Endothelial cell of umbilical vein (primary cell): ENCODE data around the gene GABBR2. TPM values are rescaled to one million over a fixed set of nuclear protein-coding genes. Genes with fewer than 3 reads are reported as not detected.

Source experiments
- BruUV-seq: library from RNA; stranded (reverse); fragments of 400-500 nt; replicated peaks from 2 replicates; lab custom pipeline; 2021; lab: Mats Ljungman, UMichigan
- CTCF ChIA-PET: fragments of 300-600, 350-600 bp; sonication (Branson Sonifier 250); formaldehyde crosslinking; loops from one replicate; lab custom pipeline; 2021; ENCODE audit warnings: antibody characterized with exemption, inconsistent platforms; lab: Charles Lee
- POLR2A ChIA-PET: fragments of 300-600, 350-600 bp; sonication (Branson Sonifier 250); formaldehyde crosslinking; loops from one replicate; lab custom pipeline; 2021; ENCODE audit warnings: antibody characterized with exemption, inconsistent platforms; lab: Charles Lee
- DNase-seq: peaks from one replicate; pipeline ENCODE4 v3.0.0-alpha.2; 2011; ENCODE audit warnings: low read depth, low spot score
- FAIRE-seq: peaks from 2 replicates; lab custom pipeline; 2011; peaks lifted over from hg19 to GRCh38; lab: Jason Lieb, UNC
- H2AFZ ChIP-seq: 2 replicates; pipeline ENCODE4 v1.6.0; 2012; ENCODE audit warnings: low read depth, low read length, control low read depth, inconsistent platforms
- H3K27ac ChIP-seq: 2 replicates; pipeline ENCODE4 v1.5.1; 2011; ENCODE audit warnings: low read depth, mild to moderate bottlenecking, control low read depth, low read length, moderate library complexity; ENCODE audit not compliant: insufficient read depth
- H3K27me3 ChIP-seq, 2 experiments: 2 replicates each; pipeline versions ENCODE4 v1.6.0 to v1.6.1; 2011; ENCODE audit warnings: low read length in 2 of 2, mixed read lengths in 1 of 2; ENCODE audit not compliant: control insufficient read depth in 2 of 2, insufficient read depth in 2 of 2
- H3K36me3 ChIP-seq, 2 experiments: 2 replicates in 1 of 2; 3 replicates in 1 of 2; pipeline ENCODE4 v1.5.1; 2011; ENCODE audit warnings: low read length in 2 of 2, mild to moderate bottlenecking in 1 of 2, moderate library complexity in 1 of 2; ENCODE audit not compliant: control insufficient read depth in 2 of 2, insufficient read depth in 2 of 2; ENCODE audit errors: extremely low read depth in 1 of 2
- H3K4me1 ChIP-seq: 3 replicates; pipeline ENCODE4 v1.5.1; 2011; ENCODE audit warnings: mild to moderate bottlenecking, low read length; ENCODE audit not compliant: control insufficient read depth, insufficient read depth; ENCODE audit errors: extremely low read depth
- H3K4me2 ChIP-seq: 2 replicates; pipeline ENCODE4 v1.6.1; 2011; ENCODE audit warnings: low read length, control low read depth, mixed read lengths; ENCODE audit not compliant: insufficient read depth
- H3K4me3 ChIP-seq, 3 experiments: fragments of 200-600 bp in 1 of 3; sonication (generic), shearing (Covaris generic) in 1 of 3; replicated peaks in 1 of 3; 2 replicates each; pipeline ENCODE4 v1.5.1; 2011 to 2016; ENCODE audit warnings: control low read depth in 3 of 3, low read length in 3 of 3, mild to moderate bottlenecking in 2 of 3, inconsistent platforms in 1 of 3, low read depth in 1 of 3, moderate library complexity in 1 of 3; ENCODE audit not compliant: insufficient read depth in 1 of 3
- H3K79me2 ChIP-seq: 2 replicates; pipeline ENCODE4 v1.6.0; 2012; ENCODE audit warnings: low read length, inconsistent platforms; ENCODE audit not compliant: control insufficient read depth, insufficient read depth
- H3K9ac ChIP-seq: replicated peaks from 2 replicates; pipeline ENCODE3; 2011; ENCODE audit warnings: low read length, control low read depth; ENCODE audit not compliant: insufficient read depth; ENCODE audit errors: extremely low read depth
- H3K9me1 ChIP-seq: replicated peaks from 3 replicates; pipeline ENCODE4 v1.6.0; 2011; ENCODE audit warnings: mild to moderate bottlenecking, low read length; ENCODE audit not compliant: control insufficient read depth, insufficient read depth; ENCODE audit errors: extremely low read depth
- H3K9me3 ChIP-seq: replicated peaks from 2 replicates; pipeline ENCODE4 v1.5.1; 2012; ENCODE audit warnings: low read length, inconsistent platforms; ENCODE audit not compliant: control insufficient read depth, insufficient read depth
- H4K20me1 ChIP-seq: replicated peaks from 2 replicates; pipeline ENCODE3; 2011; ENCODE audit warnings: mild to moderate bottlenecking, low read length; ENCODE audit not compliant: control insufficient read depth, insufficient read depth; ENCODE audit errors: extremely low read depth
- CTCF ChIP-seq, 2 donors: IDR thresholded peaks; 1 replicate in 1 of 2; 2 replicates in 1 of 2; pipeline ENCODE4 v1.5.1; 2011; ENCODE audit warnings: low read length in 2 of 2, mild to moderate bottlenecking in 2 of 2, moderate library complexity in 2 of 2, control low read depth in 1 of 2, inconsistent platforms in 1 of 2, low read depth in 1 of 2; ENCODE audit not compliant: insufficient read depth in 1 of 2; ENCODE audit errors: extremely low read depth in 1 of 2
- EZH2 ChIP-seq: IDR thresholded peaks from 2 replicates; pipeline ENCODE4 v1.6.1; 2012; ENCODE audit warnings: borderline replicate concordance, low read depth, mild to moderate bottlenecking, moderate library complexity, low read length, inconsistent platforms; ENCODE audit not compliant: severe bottlenecking
- FOS ChIP-seq: IDR thresholded peaks from 2 replicates; pipeline ENCODE4 v1.6.1; 2011; ENCODE audit warnings: mild to moderate bottlenecking, low read length, moderate library complexity, borderline replicate concordance; ENCODE audit not compliant: insufficient read depth
- GATA2 ChIP-seq: IDR thresholded peaks from 2 replicates; pipeline ENCODE4 v1.7.0; 2011; ENCODE audit warnings: low read depth, mild to moderate bottlenecking, moderate library complexity, mixed read lengths, low read length; ENCODE audit not compliant: insufficient read length, insufficient read depth
- JUN ChIP-seq: IDR thresholded peaks from 2 replicates; pipeline ENCODE4 v1.6.1; 2011; ENCODE audit warnings: borderline replicate concordance, low read depth; ENCODE audit not compliant: insufficient read length, insufficient read depth
- MAX ChIP-seq: IDR thresholded peaks from 2 replicates; pipeline ENCODE4 v1.6.1; 2011; ENCODE audit not compliant: insufficient read depth, insufficient read length
- MYC ChIP-seq: IDR thresholded peaks from one replicate; pipeline ENCODE4 v1.6.1; 2011; ENCODE audit warnings: mild to moderate bottlenecking, low read depth, low read length
- POLR2A ChIP-seq: IDR thresholded peaks from 2 replicates; pipeline ENCODE4 v1.6.1; 2012; ENCODE audit warnings: low read depth, mild to moderate bottlenecking, control low read depth, low read length
- POLR2AphosphoS5 ChIP-seq: IDR thresholded peaks from 2 replicates; pipeline ENCODE4 v1.6.1; 2012; ENCODE audit warnings: low read depth, mild to moderate bottlenecking, control low read depth, low read length, moderate library complexity; ENCODE audit not compliant: insufficient read depth
- dilution Hi-C: fragments of 300-500 bp; cut with MboI; formaldehyde crosslinking; loops from one replicate; pipeline ENCODE4 v1.15.0; 2019; ENCODE audit warnings: low sequenced_read_pairs; ENCODE audit not compliant: extremely low pct_ligation_motif_present
- intact Hi-C: fragments of 100-400 bp; cut with micrococcal nuclease; formaldehyde crosslinking; loops from one replicate; pipeline ENCODE4 v1.10.0; 2022
- polyA plus RNA-seq, 4 experiments: library from polyadenylated mRNA; depleted of rRNA in 3 of 4; stranded (reverse) in 3 of 4; unstranded in 1 of 4; fragments of >200 nt; gene quantifications; 2 replicates each; pipeline versions ENCODE4 v1.2.1 to v1.2.3, GENCODE V29; 2011 to 2012; ENCODE audit warnings: missing spikeins in 1 of 4
- total RNA-seq: library from RNA; stranded (reverse); gene quantifications from 2 replicates; pipeline ENCODE4 v1.2.3, GENCODE V29; 2021

Gene GABBR2
- total and polyA plus RNA-seq, 2 donors (not counting 3 experiments of a cell fraction or from before 2014, with no cell fraction given) = 1.1 to 9.2 TPM

- no peak for TF ChIP-seq CTCF (IDR thresholded peaks at IDR 0.05; ENCODE audit: extremely low read depth in 1 of 2, insufficient read depth in 1 of 2, low read depth in 1 of 2, low read length in 2 of 2)
- TF ChIP-seq GATA2 = no peak
- TF ChIP-seq EZH2 = no peak
- TF ChIP-seq POLR2AphosphoS5 = no peak
- no peak for TF ChIP-seq MYC
- no peak for TF ChIP-seq JUN
- TF ChIP-seq MAX = no peak
- no peak for TF ChIP-seq FOS
- no peak for TF ChIP-seq POLR2A
- Histone ChIP-seq H3K4me1 (no peaks in the 10 kb centered on the region), H4K20me1 (no peaks in the 10 kb centered on the region), H3K9me1 (no peaks in the 10 kb centered on the region), H2AFZ (no peak overlapping the region), H3K9me3 (no peaks in the 10 kb centered on the region), H3K4me3 (no peak overlapping the region), H3K27me3 (peaks cover 0 to 4% of the 10 kb centered on the region in 2 experiments), H3K4me2 (no peak overlapping the region), H3K9ac (no peak overlapping the region), H3K36me3 (peaks cover 0 to 2% of the 10 kb centered on the region in 2 experiments), H3K27ac (no peak overlapping the region), H3K79me2 (no peaks in the 10 kb centered on the region)
- DNase-seq = no peak
- ChIA-PET CTCF (no interaction called here), POLR2A (no interaction called here)
- dilution Hi-C loops = no loop called here
- no TSS peak for BruUV-seq
- intact Hi-C loops = no loop called here
- no peak for FAIRE-seq
Observed at GRCh38 chr9:98730871-98731270, 22.1 kb upstream of the GABBR2 start.
